DOHH2 (cell line): ENCODE data around the gene PRKCE.

ENCODE experiments used
- H3F3A ChIP-seq: fragments of 200-600 bp; sonication (generic), shearing (Covaris generic); 2 replicates; pipeline ENCODE4 v1.6.0; 2016; ENCODE audit warnings: antibody characterized with exemption, mild to moderate bottlenecking; ENCODE audit not compliant: control insufficient read depth, insufficient read depth
- H3K27ac ChIP-seq: fragments of 200-600 bp; sonication (generic); 2 replicates; pipeline ENCODE4 v1.5.1; 2014; ENCODE audit warnings: low read depth, mild to moderate bottlenecking, low read length, moderate library complexity
- H3K27me3 ChIP-seq: fragments of 200-600 bp; sonication (generic); 2 replicates; pipeline ENCODE4 v1.6.1; 2014; ENCODE audit warnings: mild to moderate bottlenecking, low read length, mixed read lengths; ENCODE audit not compliant: control insufficient read depth
- H3K36me3 ChIP-seq: fragments of 200-600 bp; sonication (generic); 2 replicates; pipeline ENCODE4 v1.6.1; 2014; ENCODE audit warnings: mild to moderate bottlenecking, low read length, moderate library complexity, mixed read lengths; ENCODE audit not compliant: control insufficient read depth
- H3K4me1 ChIP-seq: fragments of 200-600 bp; sonication (generic); 2 replicates; pipeline ENCODE4 v1.6.1; 2014; ENCODE audit warnings: mild to moderate bottlenecking, low read length, mixed read lengths; ENCODE audit not compliant: control insufficient read depth
- H3K4me2 ChIP-seq: fragments of 200-600 bp; sonication (generic); 2 replicates; pipeline ENCODE4 v1.6.0; 2014; ENCODE audit warnings: mild to moderate bottlenecking, low read length, moderate library complexity
- H3K4me3 ChIP-seq: fragments of 200-600 bp; sonication (generic); 2 replicates; pipeline ENCODE4 v1.5.1; 2014; ENCODE audit warnings: mild to moderate bottlenecking, low read length, mixed read lengths
- H3K79me2 ChIP-seq: fragments of 200-600 bp; sonication (generic); 2 replicates; pipeline ENCODE4 v1.6.1; 2014; ENCODE audit warnings: mild to moderate bottlenecking, low read length, mixed read lengths; ENCODE audit not compliant: control insufficient read depth
- H3K9me2 ChIP-seq: fragments of 200-600 bp; sonication (generic); replicated peaks from 2 replicates; pipeline ENCODE4 v1.6.1; 2014; ENCODE audit warnings: mild to moderate bottlenecking, low read length, mixed read lengths; ENCODE audit not compliant: control insufficient read depth
- H3K9me3 ChIP-seq: fragments of 200-600 bp; sonication (generic); 2 replicates; pipeline ENCODE4 v1.6.1; 2014; ENCODE audit warnings: antibody characterized with exemption, low read length, mixed read lengths; ENCODE audit not compliant: control insufficient read depth, insufficient read depth
- H4K20me1 ChIP-seq: fragments of 200-600 bp; sonication (generic); 2 replicates; pipeline ENCODE4 v1.6.0; 2014; ENCODE audit warnings: low read depth, mild to moderate bottlenecking, antibody characterized with exemption, low read length, moderate library complexity; ENCODE audit not compliant: control insufficient read depth, insufficient read depth
- EZH2phosphoT487 ChIP-seq: fragments of 200-600 bp; sonication (generic); IDR thresholded peaks from 2 replicates; pipeline ENCODE4 v1.6.1; 2017; ENCODE audit warnings: borderline replicate concordance, mild to moderate bottlenecking, antibody characterized with exemption, low read length, moderate library complexity, mixed read lengths
- TF ChIP-seq, protein P1 (sequence below): fragments of 200-600 bp; sonication (generic); IDR thresholded peaks from one replicate; pipeline ENCODE4 v1.5.1; 2014; ENCODE audit warnings: antibody characterized with exemption, mild to moderate bottlenecking, low read depth, low read length; ENCODE audit not compliant: poor library complexity, severe bottlenecking

Gene PRKCE

DNA sequence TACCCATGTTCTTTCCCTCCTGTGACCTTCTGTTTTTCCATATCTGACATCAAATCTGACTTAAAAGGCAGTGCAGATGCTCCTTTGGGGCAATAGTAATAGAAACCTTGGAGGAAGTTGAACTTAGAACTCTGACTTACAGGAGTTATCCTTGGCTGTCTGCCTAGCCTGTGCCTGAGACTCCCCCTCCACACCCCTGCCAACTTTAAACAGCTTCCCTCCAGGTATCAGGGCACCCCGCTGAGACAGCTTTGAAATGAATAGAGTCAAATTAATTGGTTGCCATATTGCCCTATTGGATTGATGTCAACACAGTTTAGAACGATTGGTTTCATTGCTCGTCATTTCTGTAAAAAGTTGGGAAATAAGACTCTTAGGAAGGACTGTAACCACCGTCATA, 322.0 kb downstream of the PRKCE start:
- no peaks in the 10 kb centered on the region for H3F3A ChIP-seq
- H3K79me2 ChIP-seq: no peaks in the 10 kb centered on the region
- no peaks in the 10 kb centered on the region for H3K27me3 ChIP-seq
- no peaks in the 10 kb centered on the region for H3K9me2 ChIP-seq
- H3K4me2 ChIP-seq: no peak overlapping the region
- no peak overlapping the region for H3K4me3 ChIP-seq
- no peaks in the 10 kb centered on the region for H3K9me3 ChIP-seq
- H3K4me1 ChIP-seq: no peaks in the 10 kb centered on the region
- TF ChIP-seq, protein P1, sequence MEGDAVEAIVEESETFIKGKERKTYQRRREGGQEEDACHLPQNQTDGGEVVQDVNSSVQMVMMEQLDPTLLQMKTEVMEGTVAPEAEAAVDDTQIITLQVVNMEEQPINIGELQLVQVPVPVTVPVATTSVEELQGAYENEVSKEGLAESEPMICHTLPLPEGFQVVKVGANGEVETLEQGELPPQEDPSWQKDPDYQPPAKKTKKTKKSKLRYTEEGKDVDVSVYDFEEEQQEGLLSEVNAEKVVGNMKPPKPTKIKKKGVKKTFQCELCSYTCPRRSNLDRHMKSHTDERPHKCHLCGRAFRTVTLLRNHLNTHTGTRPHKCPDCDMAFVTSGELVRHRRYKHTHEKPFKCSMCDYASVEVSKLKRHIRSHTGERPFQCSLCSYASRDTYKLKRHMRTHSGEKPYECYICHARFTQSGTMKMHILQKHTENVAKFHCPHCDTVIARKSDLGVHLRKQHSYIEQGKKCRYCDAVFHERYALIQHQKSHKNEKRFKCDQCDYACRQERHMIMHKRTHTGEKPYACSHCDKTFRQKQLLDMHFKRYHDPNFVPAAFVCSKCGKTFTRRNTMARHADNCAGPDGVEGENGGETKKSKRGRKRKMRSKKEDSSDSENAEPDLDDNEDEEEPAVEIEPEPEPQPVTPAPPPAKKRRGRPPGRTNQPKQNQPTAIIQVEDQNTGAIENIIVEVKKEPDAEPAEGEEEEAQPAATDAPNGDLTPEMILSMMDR: no peak
- no peak for TF ChIP-seq EZH2phosphoT487
- no peaks in the 10 kb centered on the region for H4K20me1 ChIP-seq
- H3K27ac ChIP-seq: no peak overlapping the region
- no peaks in the 10 kb centered on the region for H3K36me3 ChIP-seq

DNA sequence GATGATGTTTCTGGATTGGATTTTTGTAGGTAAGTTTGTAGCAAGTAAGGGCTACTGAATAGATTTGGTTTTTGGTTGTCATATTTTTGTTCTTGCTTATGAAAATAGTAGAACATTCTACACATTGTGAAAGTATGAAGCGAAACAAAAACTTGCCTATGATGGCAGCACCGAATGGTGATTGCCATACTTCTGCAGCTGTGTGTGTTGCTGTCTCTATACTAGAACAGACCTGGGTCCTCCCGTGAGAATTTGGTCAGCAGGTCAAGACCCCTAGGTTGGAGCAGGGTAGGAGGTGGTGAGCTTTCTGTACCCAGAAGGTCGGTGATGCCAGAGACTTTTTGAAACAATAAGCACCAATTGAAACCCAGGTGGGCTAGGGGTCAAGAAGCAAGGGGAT, 322.6 kb downstream of the PRKCE start:
- no peak for TF ChIP-seq EZH2phosphoT487
- TF ChIP-seq, protein P1: no peak
- no peak overlapping the region for H3K4me2 ChIP-seq
- H3K27ac ChIP-seq: no peak overlapping the region
- H3K27me3 ChIP-seq: no peaks in the 10 kb centered on the region
- H3K9me3 ChIP-seq: no peaks in the 10 kb centered on the region
- H3K36me3 ChIP-seq: no peaks in the 10 kb centered on the region
- no peak overlapping the region for H3K4me3 ChIP-seq
- H4K20me1 ChIP-seq: no peaks in the 10 kb centered on the region
- no peaks in the 10 kb centered on the region for H3K9me2 ChIP-seq
- H3F3A ChIP-seq: no peaks in the 10 kb centered on the region
- no peaks in the 10 kb centered on the region for H3K79me2 ChIP-seq
- no peaks in the 10 kb centered on the region for H3K4me1 ChIP-seq

DNA sequence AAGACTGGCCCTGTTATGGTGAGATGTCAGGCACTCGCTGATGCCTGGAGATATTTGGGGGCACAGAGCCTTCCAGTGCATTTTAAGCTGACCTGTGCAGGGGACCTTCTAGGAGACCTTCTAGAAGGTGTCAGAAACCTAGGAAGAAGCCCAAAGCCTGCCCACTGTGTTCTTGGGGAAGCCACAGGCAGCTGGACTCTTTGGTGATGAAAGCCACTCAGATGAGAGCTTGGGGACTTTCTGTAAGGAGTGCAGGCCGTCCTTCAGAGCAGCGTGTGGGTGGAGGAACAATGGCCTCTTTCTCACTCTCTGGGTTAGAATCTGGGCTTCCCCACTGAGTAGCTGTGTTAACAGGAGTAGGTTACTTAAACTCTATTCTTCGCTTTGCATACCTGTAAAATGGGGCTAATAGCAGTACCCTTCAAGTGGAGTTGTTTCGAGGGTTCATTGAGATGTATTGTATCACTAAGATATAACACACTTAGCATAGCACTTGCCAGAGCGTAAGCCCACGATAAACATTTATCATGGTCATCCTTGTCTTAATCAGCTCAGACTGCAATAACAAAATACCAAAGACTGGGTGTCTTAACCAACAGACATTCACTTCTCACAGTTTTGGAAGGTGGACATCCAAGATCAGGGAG, 323.4 kb downstream of the PRKCE start:
- no peaks in the 10 kb centered on the region for H3K9me2 ChIP-seq
- H3K27me3 ChIP-seq: no peaks in the 10 kb centered on the region
- no peaks in the 10 kb centered on the region for H3K79me2 ChIP-seq
- no peak overlapping the region for H3K27ac ChIP-seq
- no peak overlapping the region for H3K4me2 ChIP-seq
- H4K20me1 ChIP-seq: no peaks in the 10 kb centered on the region
- no peaks in the 10 kb centered on the region for H3F3A ChIP-seq
- no peaks in the 10 kb centered on the region for H3K9me3 ChIP-seq
- no peaks in the 10 kb centered on the region for H3K4me1 ChIP-seq
- TF ChIP-seq, protein P1: no peak
- TF ChIP-seq EZH2phosphoT487: no peak
- H3K36me3 ChIP-seq: no peaks in the 10 kb centered on the region
- no peak overlapping the region for H3K4me3 ChIP-seq
